Activated naive CD8-positive, alpha-beta T cell (primary cell): ENCODE measurements around the gene ARSJ.
"Not testable (repeated sequence)": the region's sequence is repeated elsewhere in the genome, so short reads cannot be mapped to it uniquely, and the experiment has no call there.

Experiments used
- H3K27ac Mint-ChIP-seq: one replicate; pipeline ENCODE4 v1.8.0; 2021; ENCODE audit warnings: mixed read lengths
- H3K27me3 Mint-ChIP-seq: one replicate; pipeline ENCODE4 v1.8.0; 2021; ENCODE audit warnings: mixed read lengths
- H3K36me3 Mint-ChIP-seq: one replicate; pipeline ENCODE4 v1.8.0; 2021; ENCODE audit warnings: mixed read lengths
- H3K4me1 Mint-ChIP-seq: one replicate; pipeline ENCODE4 v1.8.0; 2021; ENCODE audit warnings: low read depth, mixed read lengths
- H3K4me3 Mint-ChIP-seq: one replicate; pipeline ENCODE4 v1.8.0; 2021; ENCODE audit warnings: mild to moderate bottlenecking, mixed read lengths
- H3K9me3 Mint-ChIP-seq: one replicate; pipeline ENCODE4 v1.8.0; 2021; ENCODE audit warnings: low read depth, mixed read lengths

Gene ARSJ

GRCh38 chr4:114004483-114005226 lies 25.2 kb upstream of the ARSJ start:
- Mint-ChIP-seq H3K4me3 (peak overlapping the region; percentile 49), H3K4me1 (peaks cover 20% of the 10 kb centered on the region)
- H3K36me3 Mint-ChIP-seq, H3K27me3 Mint-ChIP-seq, H3K27ac Mint-ChIP-seq, H3K9me3 Mint-ChIP-seq: not testable (repeated sequence)

DNA sequence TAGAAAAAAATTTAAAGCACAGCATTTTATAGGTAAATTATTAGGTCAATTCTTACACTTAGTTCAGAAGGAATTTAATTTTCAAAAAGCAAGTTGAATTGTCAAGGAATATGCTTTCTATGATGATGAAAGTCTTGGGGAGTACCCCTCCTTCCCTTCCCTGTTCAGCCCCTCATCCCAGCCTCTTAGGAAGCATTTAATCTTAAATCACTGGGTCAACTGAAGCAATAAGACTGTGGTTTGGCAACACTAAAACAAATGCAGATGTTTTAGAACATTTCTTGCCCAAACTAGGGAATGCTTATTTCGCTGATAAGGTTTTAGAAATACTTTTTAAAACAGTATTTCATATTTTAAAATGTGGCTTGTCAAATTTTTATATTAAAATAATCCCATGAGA lies 19.1 kb upstream of the ARSJ start:
- Mint-ChIP-seq H3K27ac (no peak overlapping the region), H3K36me3 (peaks cover 3% of the 10 kb centered on the region), H3K27me3 (no peaks in the 10 kb centered on the region), H3K4me3 (no peak overlapping the region), H3K9me3 (no peaks in the 10 kb centered on the region), H3K4me1 (peaks cover 2% of the 10 kb centered on the region)

- Mint-ChIP-seq H3K36me3 (peaks cover 3% of the 10 kb centered on the region), H3K9me3 (no peaks in the 10 kb centered on the region), H3K4me1 (peaks cover 2% of the 10 kb centered on the region), H3K4me3 (no peak overlapping the region), H3K27me3 (no peaks in the 10 kb centered on the region), H3K27ac (no peak overlapping the region)
Measured at GRCh38 chr4:113998079-113998478, 18.6 kb upstream of the ARSJ start.

DNA sequence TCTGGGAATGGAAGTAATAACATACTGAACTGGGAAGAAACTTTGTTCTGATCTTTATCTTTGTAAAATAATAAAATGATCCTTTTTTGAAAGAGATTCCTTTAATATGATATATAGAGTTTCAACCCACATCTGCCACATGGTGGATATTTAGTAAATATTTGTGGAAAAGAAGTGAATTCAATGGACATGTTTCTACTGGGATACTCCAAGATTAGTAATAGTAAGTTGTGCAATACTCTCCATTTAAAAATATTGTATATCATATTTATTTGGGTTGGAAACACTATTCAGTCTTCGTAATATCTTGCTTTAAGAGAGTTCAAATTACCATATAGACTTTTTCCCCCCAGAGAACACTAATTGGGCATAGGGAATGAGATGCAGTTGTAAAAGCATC lies 17.8 kb upstream of the ARSJ start:
- peaks cover 2% of the 10 kb centered on the region for H3K4me1 Mint-ChIP-seq
- H3K9me3 Mint-ChIP-seq = no peaks in the 10 kb centered on the region
- H3K4me3 Mint-ChIP-seq = no peak overlapping the region
- H3K27me3 Mint-ChIP-seq = no peaks in the 10 kb centered on the region
- H3K27ac Mint-ChIP-seq = no peak overlapping the region
- H3K36me3 Mint-ChIP-seq = no peaks in the 10 kb centered on the region

DNA sequence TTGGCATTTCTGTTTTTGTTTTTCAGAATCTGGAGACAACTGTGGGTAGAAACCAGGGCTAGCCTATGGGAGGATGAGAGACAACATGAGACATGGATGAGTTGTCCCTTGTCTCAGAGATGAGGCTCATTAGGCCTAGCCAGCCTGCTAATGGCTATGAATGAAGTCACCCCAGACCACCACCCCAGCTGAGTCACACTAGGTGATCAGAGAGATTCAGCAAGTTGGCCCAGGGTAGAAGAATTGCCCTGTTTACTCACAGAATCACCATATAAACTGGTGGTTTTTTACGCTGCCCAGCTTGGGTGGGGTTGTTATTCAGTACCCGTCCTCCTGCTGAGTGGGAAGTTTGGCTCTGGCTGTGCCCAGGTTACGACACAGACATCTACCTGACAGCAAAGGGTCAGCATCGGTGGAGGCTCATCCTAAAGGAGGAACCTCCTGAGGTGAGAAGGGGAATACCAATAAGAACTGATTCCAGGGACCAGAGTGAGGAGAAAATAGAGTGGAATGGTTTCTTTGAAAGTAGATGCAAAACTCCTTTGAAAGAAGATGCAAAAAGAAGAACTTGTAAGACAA lies 17.2 kb upstream of the ARSJ start:
- H3K27ac Mint-ChIP-seq = no peak overlapping the region
- no peaks in the 10 kb centered on the region for H3K36me3 Mint-ChIP-seq
- H3K27me3 Mint-ChIP-seq = no peaks in the 10 kb centered on the region
- no peak overlapping the region for H3K4me3 Mint-ChIP-seq
- H3K9me3 Mint-ChIP-seq = no peaks in the 10 kb centered on the region
- H3K4me1 Mint-ChIP-seq = peaks cover 2% of the 10 kb centered on the region

- Mint-ChIP-seq H3K27ac (no peak overlapping the region), H3K36me3 (peaks cover 1% of the 10 kb centered on the region), H3K4me1 (peaks cover 2% of the 10 kb centered on the region), H3K27me3 (no peaks in the 10 kb centered on the region), H3K9me3 (peaks cover 1% of the 10 kb centered on the region), H3K4me3 (no peak overlapping the region)
Measured at GRCh38 chr4:113993887-113994286, 14.4 kb upstream of the ARSJ start.

GRCh38 chr4:113990886-113991285 lies 11.4 kb upstream of the ARSJ start:
- Mint-ChIP-seq H3K27me3 (no peaks in the 10 kb centered on the region), H3K4me3 (no peak overlapping the region), H3K27ac (no peak overlapping the region), H3K36me3 (peaks cover 8% of the 10 kb centered on the region), H3K9me3 (peaks cover 5% of the 10 kb centered on the region), H3K4me1 (peaks cover 2% of the 10 kb centered on the region)

- Mint-ChIP-seq H3K27ac (no peak overlapping the region), H3K9me3 (peaks cover 5% of the 10 kb centered on the region), H3K36me3 (peaks cover 16% of the 10 kb centered on the region), H3K4me1 (no peaks in the 10 kb centered on the region), H3K27me3 (peaks cover 6% of the 10 kb centered on the region), H3K4me3 (no peak overlapping the region)
Measured at GRCh38 chr4:113987382-113987941, 8.0 kb upstream of the ARSJ start.

GRCh38 chr4:113982181-113982580 lies 2.7 kb upstream of the ARSJ start:
- Mint-ChIP-seq H3K27me3 (peaks cover 20% of the 10 kb centered on the region), H3K27ac (no peak overlapping the region), H3K4me3 (no peak overlapping the region), H3K36me3 (peaks cover 14% of the 10 kb centered on the region), H3K4me1 (peaks cover 16% of the 10 kb centered on the region), H3K9me3 (no peaks in the 10 kb centered on the region)

GRCh38 chr4:113981591-113981990 lies 2.1 kb upstream of the ARSJ start:
- Mint-ChIP-seq H3K27ac (no peak overlapping the region), H3K9me3 (no peaks in the 10 kb centered on the region), H3K27me3 (peaks cover 20% of the 10 kb centered on the region)

GRCh38 chr4:113979905-113980615 lies 613 bp upstream of the ARSJ start:
- Mint-ChIP-seq H3K4me1 (peaks cover 20% of the 10 kb centered on the region), H3K9me3 (no peaks in the 10 kb centered on the region), H3K27me3 (peaks cover 20% of the 10 kb centered on the region), H3K36me3 (peaks cover 11% of the 10 kb centered on the region), H3K4me3 (peak overlapping the region; percentile 85), H3K27ac (no peak overlapping the region)

More at GRCh38 chr4:113981591-113981990, 2.1 kb upstream of the ARSJ start:
- Mint-ChIP-seq H3K36me3 (peaks cover 14% of the 10 kb centered on the region), H3K4me1 (peaks cover 20% of the 10 kb centered on the region), H3K4me3 (no peak overlapping the region)

GRCh38 chr4:113978561-113979147 lies 793 bp downstream of the ARSJ start:
- H3K4me1 Mint-ChIP-seq = peaks cover 20% of the 10 kb centered on the region
- H3K36me3 Mint-ChIP-seq = peaks cover 9% of the 10 kb centered on the region
- peaks cover 4% of the 10 kb centered on the region for H3K9me3 Mint-ChIP-seq
- H3K27ac Mint-ChIP-seq = no peak overlapping the region
- peak overlapping the region; percentile 85 for H3K4me3 Mint-ChIP-seq
- peaks cover 20% of the 10 kb centered on the region for H3K27me3 Mint-ChIP-seq

DNA sequence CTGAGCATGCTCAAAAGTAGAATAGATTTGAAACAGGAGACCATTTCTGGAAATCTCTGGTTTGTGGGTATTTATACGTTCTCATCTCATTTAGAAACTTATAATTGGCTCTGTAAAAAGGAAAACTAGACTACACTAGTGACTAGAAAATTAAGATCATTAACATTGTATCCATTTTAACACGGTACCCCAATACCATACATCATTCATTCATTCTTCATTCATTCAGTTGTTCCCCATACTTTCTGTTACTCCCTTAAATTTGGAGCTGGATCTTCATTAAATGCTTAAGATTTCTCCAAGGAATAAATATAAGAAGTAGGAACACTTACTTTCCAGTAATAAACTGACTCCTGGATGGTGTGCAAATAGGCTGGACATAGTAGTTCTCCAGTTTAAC lies 1.3 kb downstream of the ARSJ start:
- H3K4me1 Mint-ChIP-seq = peaks cover 20% of the 10 kb centered on the region
- H3K36me3 Mint-ChIP-seq = peaks cover 9% of the 10 kb centered on the region
- peaks cover 17% of the 10 kb centered on the region for H3K27me3 Mint-ChIP-seq
- peaks cover 4% of the 10 kb centered on the region for H3K9me3 Mint-ChIP-seq
- peak overlapping the region; percentile 85 for H3K4me3 Mint-ChIP-seq
- no peak overlapping the region for H3K27ac Mint-ChIP-seq

- H3K36me3 Mint-ChIP-seq = peaks cover 9% of the 10 kb centered on the region
- H3K4me1 Mint-ChIP-seq = peaks cover 20% of the 10 kb centered on the region
- H3K27me3 Mint-ChIP-seq = peaks cover 14% of the 10 kb centered on the region
- H3K27ac Mint-ChIP-seq = no peak overlapping the region
- H3K9me3 Mint-ChIP-seq = peaks cover 4% of the 10 kb centered on the region
- H3K4me3 Mint-ChIP-seq = no peak overlapping the region
Measured at GRCh38 chr4:113977526-113977855, 2.0 kb downstream of the ARSJ start.
